NK-92 treated with Interleukin-12 subunit alpha and Interleukin-12 subunit beta, amount 100 ng/mL, for 24 hours (cell line): ENCODE measurements around the gene PHLDB2.

ENCODE experiments used
- DNase-seq: peaks from one replicate; lab custom pipeline; 2025; lab: John Stamatoyannopoulos, UW

PHLDB2 gene

GRCh38 chr3:111926266-111926676 is 67.2 kb downstream of the PHLDB2 start:
- DNase-seq: no peak

- no peak for DNase-seq
Measured at GRCh38 chr3:111928613-111929012, 69.5 kb downstream of the PHLDB2 start.

GRCh38 chr3:111929484-111929883 is 70.4 kb downstream of the PHLDB2 start:
- no peak for DNase-seq

GRCh38 chr3:111932946-111933345 is 73.9 kb downstream of the PHLDB2 start:
- DNase-seq: no peak

GRCh38 chr3:111936191-111936841 is 77.3 kb downstream of the PHLDB2 start:
- DNase-seq: no peak

- DNase-seq: no peak
Measured at GRCh38 chr3:111936967-111937366, 77.9 kb downstream of the PHLDB2 start.

- DNase-seq: no peak
Measured at GRCh38 chr3:111937871-111938270, 78.8 kb downstream of the PHLDB2 start.

- DNase-seq: no peak
Measured at GRCh38 chr3:111939873-111940272, 80.8 kb downstream of the PHLDB2 start.

- DNase-seq: no peak
Measured at GRCh38 chr3:111943533-111943932, 84.5 kb downstream of the PHLDB2 start.

GRCh38 chr3:111944372-111944771 is 85.3 kb downstream of the PHLDB2 start:
- no peak for DNase-seq

GRCh38 chr3:111947231-111947630 is 88.2 kb downstream of the PHLDB2 start:
- DNase-seq: no peak

GRCh38 chr3:111948786-111949185 is 89.7 kb downstream of the PHLDB2 start:
- DNase-seq: no peak

- no peak for DNase-seq
Measured at GRCh38 chr3:111949712-111950111, 90.6 kb downstream of the PHLDB2 start.

GRCh38 chr3:111951032-111951431 is 92.0 kb downstream of the PHLDB2 start:
- no peak for DNase-seq

GRCh38 chr3:111952086-111952485 is 93.0 kb downstream of the PHLDB2 start:
- no peak for DNase-seq

- no peak for DNase-seq
Measured at GRCh38 chr3:111952866-111953450, 93.9 kb downstream of the PHLDB2 start.

GRCh38 chr3:111954228-111954990 is 95.3 kb downstream of the PHLDB2 start:
- no peak for DNase-seq

GRCh38 chr3:111955876-111956275 is 96.8 kb downstream of the PHLDB2 start:
- no peak for DNase-seq

- no peak for DNase-seq
Measured at GRCh38 chr3:111956449-111956848, 97.4 kb downstream of the PHLDB2 start.

- DNase-seq: no peak
Measured at GRCh38 chr3:111956995-111957734, 98.1 kb downstream of the PHLDB2 start.

- no peak for DNase-seq
Measured at GRCh38 chr3:111961461-111962164, 102.5 kb downstream of the PHLDB2 start.

GRCh38 chr3:111963424-111963823 is 104.4 kb downstream of the PHLDB2 start:
- no peak for DNase-seq
